ENCODE data around the gene SPINK13. TPM values are rescaled to one million over a fixed set of nuclear protein-coding genes. Genes with fewer than 3 reads are reported as not detected.

SPINK13 gene
- total and polyA plus RNA-seq, 2 donors (not counting 1 experiment from before 2014, with no cell fraction given): not detected

- Histone ChIP-seq H3K9ac (ENCODE audit: insufficient read depth, low read length) (no peak overlapping the region), H3K36me3 (ENCODE audit: control insufficient read depth, insufficient read depth, low read length) (no peaks in the 10 kb centered on the region), H4K20me1 (ENCODE audit: control insufficient read depth, extremely low read depth, insufficient read depth, low read length) (no peaks in the 10 kb centered on the region), H3K4me1 (ENCODE audit: control insufficient read depth, extremely low read depth, insufficient read depth, low read length) (no peaks in the 10 kb centered on the region), H3K4me3 (replicated peaks in 1 of 4; ENCODE audit: control extremely low read depth in 1 of 4, insufficient read depth in 1 of 4, low read depth in 3 of 4, low read length in 4 of 4) (no peak overlapping the region), H3K27ac (ENCODE audit: insufficient read depth, low read length) (no peak overlapping the region), H3K9me3 (ENCODE audit: control insufficient read depth, insufficient read depth, low read depth, low read length) (no peaks in the 10 kb centered on the region), H3K4me2 (ENCODE audit: extremely low read depth, insufficient read depth, low read length) (no peak overlapping the region), H3K79me2 (ENCODE audit: control insufficient read depth, insufficient read depth, low read length) (no peaks in the 10 kb centered on the region), H2AFZ (ENCODE audit: low read length) (no peak overlapping the region), H3K27me3 (ENCODE audit: control insufficient read depth, insufficient read depth, low read length) (no peaks in the 10 kb centered on the region)
- DNase-seq (ENCODE audit: low read depth in 2 of 2): no peak
- TF ChIP-seq, protein P1, sequence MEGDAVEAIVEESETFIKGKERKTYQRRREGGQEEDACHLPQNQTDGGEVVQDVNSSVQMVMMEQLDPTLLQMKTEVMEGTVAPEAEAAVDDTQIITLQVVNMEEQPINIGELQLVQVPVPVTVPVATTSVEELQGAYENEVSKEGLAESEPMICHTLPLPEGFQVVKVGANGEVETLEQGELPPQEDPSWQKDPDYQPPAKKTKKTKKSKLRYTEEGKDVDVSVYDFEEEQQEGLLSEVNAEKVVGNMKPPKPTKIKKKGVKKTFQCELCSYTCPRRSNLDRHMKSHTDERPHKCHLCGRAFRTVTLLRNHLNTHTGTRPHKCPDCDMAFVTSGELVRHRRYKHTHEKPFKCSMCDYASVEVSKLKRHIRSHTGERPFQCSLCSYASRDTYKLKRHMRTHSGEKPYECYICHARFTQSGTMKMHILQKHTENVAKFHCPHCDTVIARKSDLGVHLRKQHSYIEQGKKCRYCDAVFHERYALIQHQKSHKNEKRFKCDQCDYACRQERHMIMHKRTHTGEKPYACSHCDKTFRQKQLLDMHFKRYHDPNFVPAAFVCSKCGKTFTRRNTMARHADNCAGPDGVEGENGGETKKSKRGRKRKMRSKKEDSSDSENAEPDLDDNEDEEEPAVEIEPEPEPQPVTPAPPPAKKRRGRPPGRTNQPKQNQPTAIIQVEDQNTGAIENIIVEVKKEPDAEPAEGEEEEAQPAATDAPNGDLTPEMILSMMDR (conservative IDR thresholded peaks at IDR 0.05 in 1 of 2, IDR thresholded peaks at IDR 0.05 in 1 of 2; ENCODE audit: low read depth in 1 of 2, low read length in 2 of 2): no peak
- no peak for TF ChIP-seq EZH2 (IDR thresholded peaks at IDR 0.05; ENCODE audit: low read length, missing control alignments)
These were observed 13.1 kb upstream of the SPINK13 start for GRCh38 chr5:148255456-148255855.

DNA sequence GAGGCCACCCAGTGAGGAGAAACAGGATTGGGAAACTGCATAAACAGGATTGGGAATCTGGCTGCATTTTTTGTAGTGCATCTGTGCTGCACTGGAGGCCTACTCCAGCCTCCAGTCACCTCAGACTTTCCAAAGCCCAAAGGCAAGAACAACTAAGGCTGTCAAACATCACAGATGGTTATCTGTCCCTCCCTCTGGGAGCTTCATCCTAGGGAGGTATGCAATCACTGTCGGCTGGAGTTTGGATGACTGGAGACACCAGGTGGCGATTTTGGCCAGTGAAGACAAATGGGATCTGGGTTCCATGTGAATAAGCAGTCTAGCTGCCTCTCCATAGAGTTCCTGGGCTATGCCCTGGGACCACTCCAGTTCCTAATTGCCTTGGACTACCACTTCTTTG lies 9.3 kb upstream of the SPINK13 start:
- Histone ChIP-seq H3K79me2 (ENCODE audit: control insufficient read depth, insufficient read depth, low read length) (no peaks in the 10 kb centered on the region), H3K27ac (ENCODE audit: insufficient read depth, low read length) (no peak overlapping the region), H3K36me3 (ENCODE audit: control insufficient read depth, insufficient read depth, low read length) (no peaks in the 10 kb centered on the region), H4K20me1 (ENCODE audit: control insufficient read depth, extremely low read depth, insufficient read depth, low read length) (no peaks in the 10 kb centered on the region), H3K4me3 (replicated peaks in 1 of 4; ENCODE audit: control extremely low read depth in 1 of 4, insufficient read depth in 1 of 4, low read depth in 3 of 4, low read length in 4 of 4) (no peak overlapping the region), H3K4me2 (ENCODE audit: extremely low read depth, insufficient read depth, low read length) (no peak overlapping the region), H3K27me3 (ENCODE audit: control insufficient read depth, insufficient read depth, low read length) (no peaks in the 10 kb centered on the region), H3K9ac (ENCODE audit: insufficient read depth, low read length) (no peak overlapping the region), H3K4me1 (ENCODE audit: control insufficient read depth, extremely low read depth, insufficient read depth, low read length) (no peaks in the 10 kb centered on the region), H2AFZ (ENCODE audit: low read length) (no peak overlapping the region), H3K9me3 (ENCODE audit: control insufficient read depth, insufficient read depth, low read depth, low read length) (no peaks in the 10 kb centered on the region)
- DNase-seq (ENCODE audit: low read depth in 2 of 2): no peak
- no peak for TF ChIP-seq EZH2 (IDR thresholded peaks at IDR 0.05; ENCODE audit: low read length, missing control alignments)
- TF ChIP-seq, protein P1 (conservative IDR thresholded peaks at IDR 0.05 in 1 of 2, IDR thresholded peaks at IDR 0.05 in 1 of 2; ENCODE audit: low read depth in 1 of 2, low read length in 2 of 2): no peak

- no peaks in the 10 kb centered on the region for H3K9me3 ChIP-seq (ENCODE audit: control insufficient read depth, insufficient read depth, low read depth, low read length)
- no peak for DNase-seq (ENCODE audit: low read depth in 2 of 2)
- H3K27me3 ChIP-seq (ENCODE audit: control insufficient read depth, insufficient read depth, low read length): no peaks in the 10 kb centered on the region
- H3K4me3 ChIP-seq (replicated peaks in 1 of 4; ENCODE audit: control extremely low read depth in 1 of 4, insufficient read depth in 1 of 4, low read depth in 3 of 4, low read length in 4 of 4): no peak overlapping the region
- H2AFZ ChIP-seq (ENCODE audit: low read length): no peak overlapping the region
- H3K9ac ChIP-seq (ENCODE audit: insufficient read depth, low read length): no peak overlapping the region
- H3K27ac ChIP-seq (ENCODE audit: insufficient read depth, low read length): no peak overlapping the region
- H3K36me3 ChIP-seq (ENCODE audit: control insufficient read depth, insufficient read depth, low read length): no peaks in the 10 kb centered on the region
- no peak overlapping the region for H3K4me2 ChIP-seq (ENCODE audit: extremely low read depth, insufficient read depth, low read length)
- TF ChIP-seq, protein P1 (conservative IDR thresholded peaks at IDR 0.05 in 1 of 2, IDR thresholded peaks at IDR 0.05 in 1 of 2; ENCODE audit: low read depth in 1 of 2, low read length in 2 of 2): no peak
- no peak for TF ChIP-seq EZH2 (IDR thresholded peaks at IDR 0.05; ENCODE audit: low read length, missing control alignments)
- no peaks in the 10 kb centered on the region for H3K4me1 ChIP-seq (ENCODE audit: control insufficient read depth, extremely low read depth, insufficient read depth, low read length)
- no peaks in the 10 kb centered on the region for H3K79me2 ChIP-seq (ENCODE audit: control insufficient read depth, insufficient read depth, low read length)
- H4K20me1 ChIP-seq (ENCODE audit: control insufficient read depth, extremely low read depth, insufficient read depth, low read length): no peaks in the 10 kb centered on the region
These were observed 7.4 kb upstream of the SPINK13 start for GRCh38 chr5:148261221-148261620.
